Caco-2 (cell line): ENCODE results near the gene AADAC. TPM values are rescaled to one million over a fixed set of nuclear protein-coding genes. Genes with fewer than 3 reads are reported as not detected.

Experiments used
- BruUV-seq: library from RNA; stranded (reverse); fragments of 400-500 nt; replicated peaks from 2 replicates; lab custom pipeline; 2021; lab: Mats Ljungman, UMichigan
- CTCF ChIA-PET: fragments of 300-600 bp; sonication (Branson Sonifier 250); formaldehyde crosslinking; loops from one replicate; lab custom pipeline; 2022; ENCODE audit warnings: antibody characterized with exemption; lab: Charles Lee
- POLR2A ChIA-PET: fragments of 300-600 bp; sonication (Branson Sonifier 250); formaldehyde crosslinking; loops from one replicate; lab custom pipeline; 2022; ENCODE audit warnings: antibody characterized with exemption; lab: Charles Lee
- DNase-seq, 2 experiments: peaks; one replicate each; pipeline versions ENCODE4 v3.0.0 to v3.0.0-alpha.2; 2020 to 2022
- H3K27me3 ChIP-seq: replicated peaks from 2 replicates; pipeline ENCODE4 v1.6.0; 2011; ENCODE audit warnings: low read length; ENCODE audit not compliant: control insufficient read depth, insufficient read depth
- H3K36me3 ChIP-seq: 2 replicates; pipeline ENCODE4 v1.5.1; 2011; ENCODE audit warnings: low read length; ENCODE audit not compliant: control insufficient read depth, insufficient read depth
- H3K4me1 ChIP-seq: fragments of 250-450 bp; sonication (Bioruptor Pico); 2 replicates; pipeline ENCODE4 v1.5.1; 2020; ENCODE audit warnings: mild to moderate bottlenecking
- H3K4me3 ChIP-seq: 2 replicates; pipeline ENCODE4 v1.5.1; 2011; ENCODE audit warnings: low read depth, mild to moderate bottlenecking, control low read depth, low read length
- H3K9me3 ChIP-seq: fragments of 250-450 bp; sonication (Bioruptor Pico); 2 replicates; pipeline ENCODE4 v1.5.1; 2020; ENCODE audit warnings: mild to moderate bottlenecking, moderate library complexity
- H3K27ac Mint-ChIP-seq: one replicate; pipeline ENCODE4 v1.8.0; 2022; ENCODE audit warnings: mixed read lengths; ENCODE audit not compliant: unreplicated experiment
- H3K27me3 Mint-ChIP-seq: one replicate; pipeline ENCODE4 v1.8.0; 2022; ENCODE audit warnings: mixed read lengths; ENCODE audit not compliant: insufficient read depth, unreplicated experiment
- H3K36me3 Mint-ChIP-seq: one replicate; pipeline ENCODE4 v1.8.0; 2022; ENCODE audit warnings: mild to moderate bottlenecking, mixed read lengths; ENCODE audit not compliant: insufficient read depth, unreplicated experiment
- H3K4me1 Mint-ChIP-seq: one replicate; pipeline ENCODE4 v1.8.0; 2022; ENCODE audit warnings: low read depth, mixed read lengths; ENCODE audit not compliant: unreplicated experiment
- H3K4me3 Mint-ChIP-seq: one replicate; pipeline ENCODE4 v1.8.0; 2022; ENCODE audit warnings: mild to moderate bottlenecking, moderate library complexity, mixed read lengths; ENCODE audit not compliant: unreplicated experiment
- H3K9me3 Mint-ChIP-seq: one replicate; pipeline ENCODE4 v1.8.0; 2022; ENCODE audit warnings: mixed read lengths; ENCODE audit not compliant: unreplicated experiment
- CTCF ChIP-seq, 2 experiments: fragments of 200-600 bp in 1 of 2; IDR thresholded peaks; 1 replicate in 1 of 2; 2 replicates in 1 of 2; pipeline versions ENCODE4 v1.5.1 to v1.8.0; 2011 to 2022; ENCODE audit warnings: antibody characterized with exemption in 1 of 2, control low read depth in 1 of 2, inconsistent platforms in 1 of 2, low read depth in 1 of 2, low read length in 1 of 2, mild to moderate bottlenecking in 1 of 2, moderate library complexity in 1 of 2; ENCODE audit not compliant: insufficient read depth in 1 of 2, severe bottlenecking in 1 of 2, unreplicated experiment in 1 of 2
- intact Hi-C: fragments of 100-400 bp; cut with micrococcal nuclease; formaldehyde crosslinking; loops from one replicate; pipeline ENCODE4 v1.10.0; 2022; ENCODE audit not compliant: unreplicated experiment
- total RNA-seq: library from RNA; stranded (reverse); gene quantifications from 2 replicates; pipeline ENCODE4 v1.2.3, GENCODE V29; 2022

Gene AADAC
- total RNA-seq, 1 experiment from 2014 or later: 0.57 TPM

DNA sequence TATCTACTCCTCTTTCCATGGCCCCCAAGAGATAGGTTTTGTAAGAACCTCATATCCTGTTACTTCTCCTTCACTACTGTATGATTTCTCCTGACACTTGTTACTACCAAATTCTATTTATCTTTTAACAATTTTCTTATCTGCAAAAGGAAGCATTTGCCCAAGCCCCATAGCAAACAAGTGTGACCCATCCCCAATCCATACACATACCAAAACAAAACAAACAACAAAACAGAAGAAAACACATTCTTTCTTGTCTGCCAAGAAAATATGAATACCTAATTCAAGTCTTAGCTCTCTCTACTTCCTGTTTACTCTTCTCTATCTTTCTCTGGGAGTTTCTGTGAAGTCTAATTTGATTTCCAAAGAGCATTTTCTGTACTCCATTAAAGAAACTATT is 39.0 kb upstream of the AADAC start:
- Mint-ChIP-seq H3K27me3 (no peaks in the 10 kb centered on the region), H3K9me3 (no peaks in the 10 kb centered on the region), H3K27ac (no peak overlapping the region), H3K4me3 (no peak overlapping the region), H3K4me1 (peaks cover 22% of the 10 kb centered on the region), H3K36me3 (no peaks in the 10 kb centered on the region)
- no peak for TF ChIP-seq CTCF (IDR thresholded peaks at IDR 0.05; ENCODE audit: insufficient read depth in 1 of 2, low read depth in 1 of 2, low read length in 1 of 2, severe bottlenecking in 1 of 2, unreplicated experiment in 1 of 2)
- intact Hi-C loops: no loop called here
- ChIA-PET CTCF (no interaction called here), POLR2A (no interaction called here)
- Histone ChIP-seq H3K27me3 (no peaks in the 10 kb centered on the region), H3K4me3 (no peak overlapping the region), H3K4me1 (peaks cover 22% of the 10 kb centered on the region), H3K36me3 (no peaks in the 10 kb centered on the region), H3K9me3 (no peaks in the 10 kb centered on the region)
- DNase-seq: no peak
- BruUV-seq: no TSS peak

GRCh38 chr3:151775314-151776258 is 38.3 kb upstream of the AADAC start:
- H3K9me3 ChIP-seq: no peaks in the 10 kb centered on the region
- peaks cover 16% of the 10 kb centered on the region for H3K4me1 ChIP-seq
- no peaks in the 10 kb centered on the region for H3K27me3 ChIP-seq
- no peak for DNase-seq
- BruUV-seq: no TSS peak
- no peaks in the 10 kb centered on the region for H3K36me3 ChIP-seq
- no peak overlapping the region for H3K4me3 Mint-ChIP-seq
- H3K27me3 Mint-ChIP-seq: no peaks in the 10 kb centered on the region
- POLR2A ChIA-PET: no interaction called here
- CTCF ChIA-PET: no interaction called here
- H3K27ac Mint-ChIP-seq: no peak overlapping the region
- H3K4me1 Mint-ChIP-seq: peaks cover 16% of the 10 kb centered on the region
- no peaks in the 10 kb centered on the region for H3K36me3 Mint-ChIP-seq
- TF ChIP-seq CTCF (IDR thresholded peaks at IDR 0.05; ENCODE audit: insufficient read depth in 1 of 2, low read depth in 1 of 2, low read length in 1 of 2, severe bottlenecking in 1 of 2, unreplicated experiment in 1 of 2): no peak
- intact Hi-C loops: no loop called here
- no peak overlapping the region for H3K4me3 ChIP-seq
- no peaks in the 10 kb centered on the region for H3K9me3 Mint-ChIP-seq

DNA sequence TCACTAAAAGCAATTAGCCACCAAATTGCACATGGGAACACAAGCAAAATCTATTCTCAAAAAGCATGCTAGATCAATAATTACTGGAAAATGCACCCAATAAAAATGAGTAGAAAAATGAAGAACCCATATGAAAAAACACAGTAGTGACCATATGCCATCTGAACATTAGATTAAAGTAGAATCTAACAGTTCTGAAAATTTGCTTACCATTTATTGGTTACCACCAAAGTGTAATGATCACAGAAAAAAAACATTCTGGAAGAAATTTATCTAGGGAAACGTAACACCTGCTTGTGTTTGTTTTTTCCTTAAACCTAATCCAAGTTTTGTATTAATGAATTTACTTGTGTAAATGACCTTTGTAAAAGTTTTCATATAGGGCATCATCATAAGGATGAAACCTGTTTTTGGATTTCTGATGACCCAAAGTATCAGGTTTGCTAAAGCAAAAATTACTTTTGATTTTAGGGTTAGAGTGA is 37.6 kb upstream of the AADAC start:
- no peaks in the 10 kb centered on the region for H3K36me3 Mint-ChIP-seq
- BruUV-seq: no TSS peak
- H3K27ac Mint-ChIP-seq: no peak overlapping the region
- Histone ChIP-seq H3K4me3 (no peak overlapping the region), H3K9me3 (no peaks in the 10 kb centered on the region), H3K27me3 (no peaks in the 10 kb centered on the region), H3K4me1 (peaks cover 9% of the 10 kb centered on the region), H3K36me3 (no peaks in the 10 kb centered on the region)
- H3K4me3 Mint-ChIP-seq: no peak overlapping the region
- peaks cover 16% of the 10 kb centered on the region for H3K4me1 Mint-ChIP-seq
- no peaks in the 10 kb centered on the region for H3K9me3 Mint-ChIP-seq
- POLR2A ChIA-PET: no interaction called here
- intact Hi-C loops: no loop called here
- CTCF ChIA-PET: no interaction called here
- H3K27me3 Mint-ChIP-seq: no peaks in the 10 kb centered on the region
- TF ChIP-seq CTCF (IDR thresholded peaks at IDR 0.05; ENCODE audit: insufficient read depth in 1 of 2, low read depth in 1 of 2, low read length in 1 of 2, severe bottlenecking in 1 of 2, unreplicated experiment in 1 of 2): no peak
- no peak for DNase-seq
